H7 (cell line): ENCODE measurements around the gene TTLL10. TPM values are rescaled to one million over a fixed set of nuclear protein-coding genes. Genes with fewer than 3 reads are reported as not detected.

Experiments
- DNase-seq: peaks from one replicate; pipeline ENCODE4 v3.0.0; 2012
- H3K27me3 ChIP-seq: 2 replicates; pipeline ENCODE4 v1.6.0; 2011; ENCODE audit warnings: mild to moderate bottlenecking, low read length; ENCODE audit not compliant: control insufficient read depth, insufficient read depth
- H3K36me3 ChIP-seq: replicated peaks from 2 replicates; pipeline ENCODE4 v1.5.1; 2011; ENCODE audit warnings: low read length; ENCODE audit not compliant: control insufficient read depth, insufficient read depth
- H3K4me3 ChIP-seq: 2 replicates; pipeline ENCODE4 v1.5.1; 2011; ENCODE audit warnings: low read depth, mild to moderate bottlenecking, control low read depth, low read length, moderate library complexity; ENCODE audit not compliant: insufficient read depth
- total RNA-seq: library from RNA; depleted of rRNA; stranded (reverse); fragments of >200 nt; shearing (Covaris generic); gene quantifications from 2 replicates; pipeline ENCODE4 v1.2.3, GENCODE V29; 2014

TTLL10 gene
- total RNA-seq, 1 experiment from 2014 or later = not detected

DNA sequence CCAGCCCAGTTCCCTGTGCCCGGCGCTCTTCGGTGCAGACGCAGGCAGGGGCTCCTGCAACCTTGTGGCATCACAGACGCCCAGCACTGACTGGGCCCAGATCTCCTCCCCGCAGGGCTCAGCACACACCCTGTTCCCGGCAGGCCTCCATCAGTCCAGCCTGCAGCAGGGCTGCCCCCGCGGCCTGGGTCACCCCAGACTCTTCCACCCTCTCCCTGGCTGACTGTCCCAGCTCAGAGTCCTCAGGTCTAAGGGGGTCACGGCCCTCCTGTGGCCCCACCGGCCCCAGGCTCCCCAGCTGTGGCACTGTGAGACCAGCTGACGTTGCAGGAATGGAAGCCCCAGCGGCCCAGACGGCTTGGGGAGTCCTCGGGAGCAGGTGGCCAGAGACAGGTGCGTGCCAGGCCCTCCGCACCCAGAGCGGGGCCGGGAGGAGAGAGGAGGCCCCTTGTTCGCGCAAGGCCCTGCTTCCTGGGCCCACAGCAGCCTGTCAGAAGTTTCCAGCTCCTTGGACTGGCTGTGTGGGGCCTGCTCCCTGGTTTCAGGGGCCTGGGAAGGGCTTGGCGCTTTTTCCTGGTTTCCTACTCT is 62.6 kb downstream of the TTLL10 start:
- no peaks in the 10 kb centered on the region for H3K27me3 ChIP-seq
- H3K36me3 ChIP-seq = no peaks in the 10 kb centered on the region
- DNase-seq = peak; percentile 63
- no peak overlapping the region for H3K4me3 ChIP-seq

DNA sequence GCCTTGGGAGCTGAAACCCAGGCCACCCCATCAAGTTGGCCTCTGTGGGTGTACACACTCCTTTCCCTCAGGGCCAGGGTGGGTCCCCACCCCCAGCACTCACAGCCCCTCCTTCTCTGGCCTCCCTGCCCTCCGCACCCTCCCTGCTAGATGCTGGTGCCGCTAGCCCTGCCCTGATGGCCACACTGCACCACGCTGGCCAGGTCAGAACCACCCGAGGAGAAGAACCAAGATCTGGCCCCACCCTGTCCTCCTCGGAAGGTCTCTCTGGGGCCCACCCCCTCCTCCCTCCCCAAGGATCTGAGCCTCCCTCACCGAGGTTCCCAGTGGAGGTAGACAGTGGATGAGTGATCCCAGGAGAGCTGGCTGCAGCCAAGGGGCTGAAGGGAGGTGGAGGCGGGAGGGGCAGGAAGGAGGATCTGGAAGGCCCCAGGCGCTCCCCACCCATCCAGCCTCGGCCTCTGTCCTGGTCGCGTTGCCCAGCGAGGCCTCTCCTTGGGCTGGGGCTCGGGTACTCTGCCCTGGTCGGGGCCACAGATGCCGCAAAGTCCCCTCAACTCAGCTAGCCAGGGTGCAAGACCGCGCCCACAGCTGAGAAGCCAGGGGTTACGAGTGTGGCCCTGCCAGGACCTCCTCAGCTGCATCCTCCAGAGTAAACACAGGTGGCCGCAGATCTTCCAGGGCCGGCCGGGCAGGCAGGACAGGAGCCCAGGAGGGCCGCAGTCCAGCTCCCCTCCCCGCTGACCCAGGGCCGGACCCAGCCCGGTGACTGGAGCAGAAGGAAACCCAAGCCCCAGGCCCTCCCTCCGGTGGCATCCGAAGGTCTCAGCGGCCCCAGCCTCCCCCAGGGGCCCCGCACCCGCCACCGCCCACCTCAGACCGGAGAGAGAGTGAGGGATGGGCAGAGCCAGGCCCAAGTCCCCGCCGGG is 63.5 kb downstream of the TTLL10 start:
- no peak overlapping the region for H3K4me3 ChIP-seq
- H3K27me3 ChIP-seq = no peaks in the 10 kb centered on the region
- no peaks in the 10 kb centered on the region for H3K36me3 ChIP-seq
- DNase-seq = peak; percentile 83

DNA sequence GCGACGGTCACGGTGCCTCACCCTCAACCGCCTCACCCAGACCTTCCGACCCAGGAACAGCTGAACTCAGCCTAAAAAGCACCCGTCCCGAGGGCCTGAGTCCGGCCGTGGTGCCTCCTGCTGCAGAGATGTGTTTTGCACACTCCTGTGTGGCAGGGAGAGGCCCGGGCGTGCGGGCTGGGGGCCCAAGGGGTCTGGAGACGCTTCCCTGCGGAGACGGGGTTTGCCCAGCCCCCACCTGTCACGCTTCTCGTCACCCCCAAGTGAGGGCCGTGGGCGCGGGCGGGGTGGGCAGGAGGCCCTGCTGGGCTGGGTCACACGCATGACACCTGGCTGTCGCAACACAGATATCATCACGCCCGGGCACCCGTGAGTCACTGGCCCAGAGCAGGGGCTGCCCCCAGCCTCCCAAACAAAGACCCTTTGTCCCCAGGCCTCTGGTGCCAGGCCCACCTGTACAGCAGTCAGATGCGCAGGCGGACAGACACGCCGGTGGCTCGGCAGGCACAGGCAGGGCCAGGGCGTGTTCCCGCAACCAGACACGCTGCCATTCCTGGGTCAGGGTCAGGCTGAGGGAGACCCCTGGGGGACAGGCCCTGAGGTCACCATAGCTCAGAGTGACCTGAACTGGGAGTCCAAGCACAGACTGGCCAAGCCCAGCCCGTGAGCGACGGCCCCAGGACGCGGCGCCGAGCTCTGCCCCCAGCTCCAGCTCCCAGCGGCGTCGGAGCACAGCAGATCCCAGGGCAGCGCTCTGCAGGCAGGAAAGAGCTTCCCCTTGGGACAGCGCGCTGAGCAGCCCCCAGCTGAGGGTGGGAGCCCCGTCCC is 64.4 kb downstream of the TTLL10 start:
- DNase-seq = no peak
- no peaks in the 10 kb centered on the region for H3K27me3 ChIP-seq
- no peaks in the 10 kb centered on the region for H3K36me3 ChIP-seq
- H3K4me3 ChIP-seq = no peak overlapping the region

DNA sequence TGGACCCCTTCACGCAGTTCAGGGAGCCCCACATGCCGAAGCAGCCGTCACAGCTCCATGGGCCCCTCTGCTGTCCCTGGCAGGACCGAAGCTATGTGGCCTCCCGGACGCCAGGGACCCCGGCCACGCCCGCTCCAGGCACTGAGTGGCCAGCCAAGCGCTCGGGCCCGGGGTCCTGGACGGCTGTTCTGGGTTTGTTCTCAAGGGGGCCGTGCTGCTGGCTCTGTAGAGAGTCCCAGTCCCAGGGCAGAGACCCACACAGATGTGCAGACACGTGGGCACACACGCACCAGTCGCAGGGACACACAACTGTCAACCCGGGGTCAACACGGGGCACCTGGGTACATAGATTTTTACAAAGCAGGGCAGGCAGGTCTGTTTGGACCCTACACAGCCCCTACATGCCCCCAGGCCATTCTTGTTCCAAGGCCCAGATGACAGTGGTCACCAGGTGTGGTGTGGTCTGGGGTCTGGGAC is 65.1 kb downstream of the TTLL10 start:
- Histone ChIP-seq H3K4me3 (no peak overlapping the region), H3K27me3 (no peaks in the 10 kb centered on the region), H3K36me3 (no peaks in the 10 kb centered on the region)
- DNase-seq = no peak

DNA sequence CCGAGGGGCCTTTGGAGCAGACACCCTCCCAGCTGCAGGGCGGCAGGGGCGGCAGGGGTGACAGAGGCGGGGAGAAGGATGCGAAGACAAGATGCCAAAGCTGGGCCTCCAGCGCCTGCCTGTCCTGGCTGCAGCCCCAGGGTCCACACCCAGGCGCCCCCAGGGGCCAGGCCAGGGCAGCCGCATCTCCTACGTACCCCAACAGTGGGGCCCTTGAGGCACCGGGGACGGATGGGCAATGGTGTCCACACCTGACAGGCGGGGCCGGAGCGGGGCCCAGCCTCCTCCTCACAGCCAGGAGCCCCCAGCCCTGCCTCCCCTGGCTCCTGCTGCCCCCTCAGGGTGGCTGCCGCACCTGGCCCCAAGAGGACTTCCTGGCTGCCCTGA is 65.5 kb downstream of the TTLL10 start:
- DNase-seq = peak; percentile 85
- H3K4me3 ChIP-seq = no peak overlapping the region
- no peaks in the 10 kb centered on the region for H3K27me3 ChIP-seq
- H3K36me3 ChIP-seq = no peaks in the 10 kb centered on the region

DNA sequence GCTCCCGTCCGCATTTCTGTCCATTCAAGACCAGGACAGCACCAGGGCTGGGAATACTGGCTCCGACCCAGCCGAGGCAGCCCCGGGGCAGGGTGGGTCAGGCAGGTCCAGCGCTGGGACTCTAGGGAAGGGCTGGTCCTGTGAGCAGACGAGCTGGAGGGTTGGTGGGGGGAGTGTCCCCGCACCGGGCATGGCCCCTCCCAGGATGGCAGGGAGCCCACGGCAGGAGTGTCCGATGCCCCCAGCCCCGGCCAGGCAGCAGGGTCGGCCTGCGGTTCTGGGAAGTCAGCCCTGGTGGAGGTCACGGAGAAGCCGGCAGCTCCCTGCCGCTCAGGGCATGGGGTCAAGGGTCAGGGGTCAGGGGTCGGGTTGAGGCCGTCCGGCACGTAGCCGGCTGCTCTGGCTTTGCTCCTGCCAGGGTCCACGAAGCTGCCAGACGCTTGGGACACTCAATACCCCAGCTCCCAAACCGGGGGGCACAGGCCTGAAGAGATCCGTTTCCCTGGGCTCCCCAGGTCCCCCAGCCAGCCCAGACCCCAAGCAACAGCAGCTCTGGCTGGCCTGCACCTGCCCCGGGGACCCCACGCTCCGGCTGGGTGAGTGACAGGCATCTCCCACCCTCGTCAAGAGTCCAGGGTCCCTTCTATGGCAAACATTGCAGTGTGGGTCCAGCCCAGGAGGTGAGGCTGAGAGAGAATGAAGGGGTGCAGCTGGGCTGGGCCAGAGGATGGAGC is 66.1 kb downstream of the TTLL10 start:
- Histone ChIP-seq H3K4me3 (no peak overlapping the region), H3K36me3 (no peaks in the 10 kb centered on the region), H3K27me3 (no peaks in the 10 kb centered on the region)
- DNase-seq = no peak

DNA sequence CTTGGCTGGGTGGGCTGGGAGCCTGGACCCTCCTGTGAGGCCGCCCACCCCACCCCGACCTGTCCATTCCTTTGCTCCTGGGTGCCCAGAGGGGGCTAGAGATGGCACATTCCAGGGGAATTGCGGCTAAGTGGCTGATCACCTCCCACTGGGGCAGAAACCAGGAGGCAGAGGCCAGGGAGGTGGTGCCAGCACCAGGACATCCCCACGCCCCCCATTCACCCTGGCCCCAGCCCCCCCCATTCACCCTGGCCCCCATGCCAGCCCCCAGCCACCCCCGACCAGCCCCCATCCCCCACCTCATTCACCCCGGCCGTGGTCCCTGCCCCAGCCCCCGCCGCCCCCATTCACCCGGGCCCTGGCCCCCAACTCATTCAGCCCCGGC is 66.7 kb downstream of the TTLL10 start:
- Histone ChIP-seq H3K36me3 (no peaks in the 10 kb centered on the region), H3K4me3 (no peak overlapping the region), H3K27me3 (no peaks in the 10 kb centered on the region)
- no peak for DNase-seq

DNA sequence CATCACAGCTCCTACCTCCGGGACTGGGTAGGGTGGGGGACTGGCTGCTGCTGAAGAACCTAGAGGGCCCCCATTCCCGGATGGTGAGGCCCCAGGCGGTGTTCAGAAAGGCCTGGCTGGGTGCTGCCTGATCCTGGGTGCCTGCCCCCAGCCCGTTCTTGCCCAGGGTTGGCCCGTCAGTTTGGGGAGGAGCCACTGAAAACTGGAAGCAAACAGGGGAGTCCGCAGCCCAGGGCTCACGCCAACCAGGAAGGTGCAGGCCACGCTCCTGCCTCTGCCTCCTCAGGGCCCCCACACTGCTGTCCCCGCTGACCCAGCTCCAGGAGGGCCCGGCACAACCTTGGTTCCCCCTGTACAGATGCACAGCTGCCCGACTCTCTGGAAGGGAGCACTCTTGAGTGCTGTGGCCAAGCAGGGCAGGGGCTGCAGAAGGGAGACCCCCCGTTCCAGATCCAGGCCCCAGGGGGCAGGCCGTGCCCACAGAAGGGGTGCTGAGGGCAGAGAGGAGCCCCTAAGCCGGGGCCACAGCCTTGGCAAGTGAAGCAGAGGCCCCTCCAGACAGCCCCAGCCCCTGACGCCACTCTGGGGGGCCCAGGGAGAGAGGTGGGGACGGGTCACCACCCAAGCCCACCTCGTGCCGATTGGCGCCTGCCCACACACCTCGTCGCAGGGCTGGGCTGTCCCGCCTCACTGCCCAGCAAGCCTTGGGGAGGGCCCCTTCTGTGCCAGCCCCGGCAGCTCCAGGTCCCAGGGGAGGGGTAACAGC is 67.3 kb downstream of the TTLL10 start:
- Histone ChIP-seq H3K36me3 (no peaks in the 10 kb centered on the region), H3K4me3 (no peak overlapping the region), H3K27me3 (no peaks in the 10 kb centered on the region)
- no peak for DNase-seq

DNA sequence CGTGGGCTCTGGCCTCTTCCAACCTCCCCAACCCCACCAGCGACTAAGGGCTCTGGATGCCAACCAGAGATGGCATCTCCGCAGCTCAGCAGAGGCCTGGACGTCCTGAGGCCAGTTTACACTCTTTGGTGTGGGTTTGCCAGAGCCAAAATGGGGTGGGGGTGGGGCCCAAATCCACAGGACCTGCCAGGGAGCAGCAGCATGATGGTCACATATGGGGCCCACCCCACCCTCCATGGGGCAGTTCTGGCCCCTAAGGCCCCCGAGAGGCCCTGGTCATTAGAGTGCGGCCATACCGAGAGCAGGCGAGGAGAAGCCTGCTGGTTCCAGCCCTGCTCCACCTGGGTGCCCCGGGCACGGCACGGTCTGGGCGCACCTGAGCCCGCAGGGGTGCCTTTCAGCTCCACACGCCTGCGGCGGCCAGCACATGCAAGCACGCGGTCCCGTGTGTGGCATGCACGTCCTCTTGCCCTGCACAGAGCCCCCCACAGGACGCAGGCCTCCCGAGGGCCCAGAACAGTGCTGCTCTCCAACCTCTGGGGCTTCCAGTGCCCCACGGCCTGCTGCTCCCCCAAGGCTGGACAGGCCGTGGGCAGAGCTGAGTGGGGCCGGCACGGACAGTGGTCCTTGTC is 68.0 kb downstream of the TTLL10 start:
- H3K4me3 ChIP-seq = no peak overlapping the region
- no peak for DNase-seq
- no peaks in the 10 kb centered on the region for H3K36me3 ChIP-seq
- no peaks in the 10 kb centered on the region for H3K27me3 ChIP-seq

DNA sequence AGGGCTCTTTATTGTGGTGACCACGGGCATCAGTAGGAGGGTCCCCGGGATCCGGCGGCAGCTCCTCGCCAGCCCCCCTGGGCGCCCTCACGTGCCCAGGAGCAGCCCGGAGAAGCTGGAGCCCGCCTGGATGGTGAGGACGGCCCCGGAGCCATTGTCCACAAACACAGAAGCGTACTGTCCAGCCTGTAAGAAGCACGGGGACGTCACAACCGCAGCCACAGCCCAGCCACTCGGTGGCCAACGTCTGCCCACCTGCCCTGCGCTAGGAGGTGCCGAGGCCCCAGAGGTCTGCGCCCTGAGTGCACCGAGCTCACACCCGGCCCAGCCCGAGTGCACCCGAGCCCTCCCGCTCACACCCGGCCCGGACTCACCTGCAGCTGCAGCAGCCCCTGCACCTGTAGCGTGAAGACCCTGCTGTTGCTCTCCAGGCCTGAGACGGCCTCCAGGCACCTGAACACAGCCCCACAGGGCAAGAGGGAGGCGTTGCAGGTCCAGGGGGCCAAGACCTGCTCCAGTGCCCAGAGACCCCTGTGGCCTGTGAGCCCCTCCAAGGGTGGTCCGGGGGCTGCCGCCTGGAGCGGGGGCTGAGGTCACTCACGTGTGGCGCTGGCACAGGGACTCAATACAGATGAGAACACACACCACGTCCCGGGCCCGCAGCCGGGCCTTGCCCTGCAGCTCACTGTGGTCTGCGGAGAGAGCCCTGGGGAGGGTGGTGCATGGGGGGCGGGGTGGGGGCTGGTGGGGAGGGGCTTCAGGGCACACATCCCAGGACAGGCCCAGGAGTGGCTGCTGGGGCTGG is 69.0 kb downstream of the TTLL10 start:
- Histone ChIP-seq H3K4me3 (no peak overlapping the region), H3K36me3 (no peaks in the 10 kb centered on the region), H3K27me3 (no peaks in the 10 kb centered on the region)
- no peak for DNase-seq

DNA sequence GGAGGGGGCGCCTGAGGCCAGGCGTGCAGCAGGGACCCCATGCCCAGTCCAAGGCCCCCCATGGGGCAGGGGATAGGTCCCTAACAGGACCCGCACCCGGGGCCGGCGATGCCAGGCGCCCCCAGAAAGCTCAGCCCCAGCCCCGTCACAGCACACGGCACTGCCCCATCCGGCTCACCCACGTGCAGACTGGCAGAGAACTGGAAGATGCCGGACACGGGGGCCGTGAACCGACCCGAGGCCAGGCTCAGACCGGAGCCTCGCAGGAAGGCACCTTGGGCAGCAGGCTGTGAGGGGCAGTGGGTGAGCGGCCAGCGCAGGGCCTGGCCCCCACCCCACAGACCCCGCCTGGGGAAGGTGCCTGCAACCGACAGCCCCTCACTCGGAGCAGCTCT is 69.6 kb downstream of the TTLL10 start:
- no peak overlapping the region for H3K4me3 ChIP-seq
- no peak for DNase-seq
- no peaks in the 10 kb centered on the region for H3K36me3 ChIP-seq
- H3K27me3 ChIP-seq = no peaks in the 10 kb centered on the region

DNA sequence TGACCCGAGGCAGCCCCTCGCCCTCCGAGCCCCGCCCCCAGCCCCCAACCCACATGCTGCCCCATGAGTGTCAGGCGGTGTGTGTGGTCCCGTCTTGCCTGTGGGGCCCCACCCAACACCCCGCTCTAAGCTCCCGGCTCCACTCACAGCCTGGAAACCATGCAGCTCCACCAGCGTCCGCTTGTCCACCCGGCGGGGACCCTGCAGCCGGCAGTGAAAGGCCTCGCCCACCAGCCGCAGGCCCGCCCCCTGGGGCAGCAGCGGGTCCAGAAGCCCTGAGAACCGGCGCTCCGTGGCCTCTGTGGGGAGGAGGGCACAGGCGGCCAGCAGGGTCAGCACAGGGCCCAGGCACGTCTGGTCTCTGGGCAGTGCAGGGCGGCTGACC is 70.1 kb downstream of the TTLL10 start:
- H3K27me3 ChIP-seq = no peaks in the 10 kb centered on the region
- no peak overlapping the region for H3K4me3 ChIP-seq
- no peak for DNase-seq
- no peaks in the 10 kb centered on the region for H3K36me3 ChIP-seq
